ENCODE data around the gene KRT32.

- TF ChIP-seq, protein P1, sequence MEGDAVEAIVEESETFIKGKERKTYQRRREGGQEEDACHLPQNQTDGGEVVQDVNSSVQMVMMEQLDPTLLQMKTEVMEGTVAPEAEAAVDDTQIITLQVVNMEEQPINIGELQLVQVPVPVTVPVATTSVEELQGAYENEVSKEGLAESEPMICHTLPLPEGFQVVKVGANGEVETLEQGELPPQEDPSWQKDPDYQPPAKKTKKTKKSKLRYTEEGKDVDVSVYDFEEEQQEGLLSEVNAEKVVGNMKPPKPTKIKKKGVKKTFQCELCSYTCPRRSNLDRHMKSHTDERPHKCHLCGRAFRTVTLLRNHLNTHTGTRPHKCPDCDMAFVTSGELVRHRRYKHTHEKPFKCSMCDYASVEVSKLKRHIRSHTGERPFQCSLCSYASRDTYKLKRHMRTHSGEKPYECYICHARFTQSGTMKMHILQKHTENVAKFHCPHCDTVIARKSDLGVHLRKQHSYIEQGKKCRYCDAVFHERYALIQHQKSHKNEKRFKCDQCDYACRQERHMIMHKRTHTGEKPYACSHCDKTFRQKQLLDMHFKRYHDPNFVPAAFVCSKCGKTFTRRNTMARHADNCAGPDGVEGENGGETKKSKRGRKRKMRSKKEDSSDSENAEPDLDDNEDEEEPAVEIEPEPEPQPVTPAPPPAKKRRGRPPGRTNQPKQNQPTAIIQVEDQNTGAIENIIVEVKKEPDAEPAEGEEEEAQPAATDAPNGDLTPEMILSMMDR (conservative IDR thresholded peaks at IDR 0.05; ENCODE audit: low read length) = no peak
- TF ChIP-seq EZH2phosphoT487 (IDR thresholded peaks at IDR 0.05; ENCODE audit: borderline replicate concordance, low read depth, low read length) = no peak
Observed at GRCh38 chr17:41437254-41437653, 29.9 kb downstream of the KRT32 start.
